HG02884 (cell line): ENCODE results near the gene TIMM50.
A peak's percentile ranks its signal among the peaks of the same experiment; 100 is the strongest.
"Not testable (repeated sequence)": the region's sequence is repeated elsewhere in the genome, so short reads cannot be mapped to it uniquely, and the experiment has no call there.

Experiments
- ATAC-seq: cut with Tn5 transposase; IDR thresholded peaks from one replicate; pipeline ENCODE4 v1.9.1; 2021; ENCODE audit warnings: mild to moderate bottlenecking, moderate library complexity; ENCODE audit not compliant: unreplicated experiment

TIMM50 gene

GRCh38 chr19:39480337-39481228 lies at the start of gene TIMM50:
TSS of gene TIMM50 (plus strand) at chr19:39480838. CDS start at chr19:39480854, 16 bp downstream.
- ATAC-seq = peak; percentile 87

DNA sequence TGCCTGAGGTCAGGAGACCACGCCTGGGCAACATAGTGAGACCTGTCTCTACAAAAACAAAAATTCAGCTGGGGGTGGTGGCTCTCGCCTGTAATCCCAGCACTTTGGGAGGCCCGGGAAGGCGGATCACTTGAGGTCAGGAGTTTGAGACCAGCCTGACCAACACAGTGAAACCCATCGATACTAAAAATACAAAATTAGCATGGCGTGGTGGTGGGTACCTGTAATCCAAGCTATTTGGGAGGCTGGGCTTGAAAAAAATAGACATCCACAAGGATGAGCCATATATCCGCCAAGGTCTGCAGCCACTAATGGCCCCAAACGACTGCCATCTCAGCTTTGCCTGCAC lies 48.0 kb upstream of the TIMM50 start:
- no peak for ATAC-seq

GRCh38 chr19:39433480-39434079 lies 47.1 kb upstream of the TIMM50 start:
- no peak for ATAC-seq

DNA sequence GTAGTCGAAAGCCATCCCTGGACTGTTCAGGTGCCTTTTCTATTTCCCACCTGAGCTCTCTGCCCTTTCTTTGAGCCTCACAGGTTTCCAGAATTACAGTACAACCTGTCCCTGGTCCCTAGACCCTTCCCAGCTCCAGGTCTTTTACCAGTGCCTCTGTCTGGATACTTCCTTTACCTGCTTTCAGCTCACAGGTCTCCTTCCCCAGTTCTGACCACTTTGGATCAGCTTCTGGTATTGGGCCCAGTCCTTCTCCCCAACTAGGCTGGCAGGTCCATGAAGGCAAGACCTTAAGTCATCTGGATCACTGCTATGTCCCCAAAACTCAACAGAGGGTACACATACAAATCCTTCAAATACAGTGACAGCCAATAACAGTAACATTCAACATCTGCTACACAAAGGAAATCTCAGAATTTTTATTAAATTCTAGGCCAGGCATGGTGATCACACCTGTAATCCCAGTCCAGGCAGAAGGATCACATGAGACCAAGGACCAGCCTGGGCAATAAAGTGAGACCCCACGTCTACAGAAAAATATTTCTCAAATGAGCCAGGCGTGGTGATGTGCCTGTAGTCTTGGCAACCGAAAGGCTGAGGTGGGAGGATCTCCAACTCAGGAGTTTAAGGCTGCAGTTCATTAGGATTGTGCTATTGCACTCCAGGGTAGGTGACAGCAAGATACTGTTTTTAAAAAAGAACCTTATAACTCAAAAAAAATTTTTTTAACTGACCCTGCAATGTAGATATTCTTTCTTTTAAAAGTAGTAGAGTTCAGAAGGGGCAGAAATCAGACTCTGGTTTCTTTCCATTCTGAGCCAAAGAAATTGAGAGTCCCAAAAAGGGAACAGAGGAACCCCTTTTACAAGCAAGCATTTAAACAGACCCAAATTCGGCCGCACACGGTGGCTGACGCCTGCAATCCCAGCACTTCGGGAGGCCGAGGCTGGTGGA lies 46.2 kb upstream of the TIMM50 start:
- ATAC-seq = no peak

GRCh38 chr19:39435499-39436349 lies 44.9 kb upstream of the TIMM50 start, which contains the start of gene RPS16:
TSS of gene RPS16 (minus strand) at chr19:39435949. CDS start at chr19:39435895, 54 bp downstream.
- ATAC-seq = peak; percentile 59

DNA sequence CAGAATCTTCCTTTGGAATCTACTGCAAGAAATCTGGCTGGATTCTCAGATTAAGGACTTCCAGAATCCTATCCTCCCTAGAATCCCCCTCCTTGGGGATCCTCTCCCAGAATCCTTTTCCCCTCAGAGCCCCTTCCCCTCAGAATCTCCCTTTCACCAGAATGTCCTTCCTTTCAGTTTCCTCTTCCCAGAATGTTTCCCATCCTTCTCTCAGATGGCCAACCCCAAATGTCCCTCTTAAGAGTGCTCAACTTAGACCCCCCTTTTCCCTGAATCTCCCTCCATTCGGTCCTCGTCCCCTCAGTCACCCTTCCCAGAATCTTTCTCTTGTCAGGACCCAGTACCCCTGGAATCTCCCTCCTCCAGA lies 44.3 kb upstream of the TIMM50 start:
- no peak for ATAC-seq

GRCh38 chr19:39438270-39438934 lies 42.2 kb upstream of the TIMM50 start:
- no peak for ATAC-seq

DNA sequence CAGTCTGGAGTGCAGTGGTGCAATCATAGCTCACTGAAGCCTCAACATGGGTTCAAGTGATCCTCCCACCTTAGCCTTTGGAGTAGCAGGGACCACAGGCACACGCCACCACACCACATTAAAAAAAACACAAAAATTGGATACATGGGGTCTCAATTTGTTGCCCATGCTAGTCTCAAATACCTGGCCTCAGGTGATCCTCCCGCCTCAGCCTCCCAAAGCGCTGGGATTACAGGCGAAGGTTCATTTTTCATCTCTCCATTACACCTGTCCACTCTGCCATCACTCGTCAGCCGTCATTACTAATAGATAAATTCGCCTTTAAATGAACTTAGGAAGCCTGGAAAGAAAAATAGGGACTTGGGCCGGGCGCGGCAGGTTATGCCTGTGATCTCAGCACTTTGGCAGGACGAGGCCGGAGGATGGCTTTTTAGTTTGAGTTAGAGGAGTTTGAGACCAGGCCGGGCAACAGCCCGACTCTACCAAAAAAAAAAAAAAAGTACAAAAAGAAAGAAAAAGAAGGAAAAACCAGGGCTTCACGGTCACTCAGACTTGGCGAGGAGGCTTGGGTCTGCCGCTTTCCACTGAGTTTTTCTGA lies 35.9 kb upstream of the TIMM50 start:
- no peak for ATAC-seq

- peak; percentile 71 for ATAC-seq
Observed at GRCh38 chr19:39445196-39446111, 35.2 kb upstream of the TIMM50 start, which contains the start of gene SUPT5H. TSS of gene SUPT5H (plus strand) at chr19:39445582. CDS start at chr19:39445891, 309 bp downstream.

DNA sequence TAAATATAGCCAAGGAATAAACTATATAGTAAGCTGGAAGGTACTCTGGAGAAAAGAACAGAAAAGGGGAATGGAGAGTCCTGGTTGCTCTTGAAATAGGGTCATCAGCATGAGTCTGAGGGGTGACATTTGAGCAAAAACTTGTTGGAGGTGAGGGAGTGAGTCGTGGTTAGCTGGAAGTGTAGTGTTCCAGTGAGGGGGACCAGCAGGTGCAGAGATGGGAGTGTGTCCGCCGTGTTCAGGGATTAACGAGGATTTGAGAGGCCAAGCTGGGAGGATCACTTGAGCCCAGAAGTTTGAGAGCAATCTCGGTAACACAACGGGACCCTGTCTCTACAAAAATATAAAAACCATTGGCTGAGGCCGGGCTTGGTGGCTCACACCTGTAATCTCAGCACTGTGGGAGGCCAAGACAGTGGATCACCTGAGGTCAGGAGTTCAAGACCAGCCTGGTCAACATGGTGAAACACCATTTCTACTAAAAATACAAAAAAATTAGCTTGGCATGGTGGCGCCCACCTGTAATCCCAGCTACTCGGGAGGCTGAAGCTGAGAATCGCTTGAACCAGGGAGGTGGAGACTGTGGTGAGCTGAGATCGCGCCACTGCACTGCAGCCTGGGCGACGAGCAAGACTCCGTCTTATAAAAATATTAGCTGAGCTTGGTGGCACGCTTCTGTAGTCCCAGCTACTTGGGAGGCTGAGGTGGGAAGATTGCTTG lies 34.1 kb upstream of the TIMM50 start:
- no peak for ATAC-seq

- ATAC-seq = no peak
Observed at GRCh38 chr19:39448271-39448670, 32.4 kb upstream of the TIMM50 start.

GRCh38 chr19:39449116-39449797 lies 31.4 kb upstream of the TIMM50 start:
- ATAC-seq = no peak

DNA sequence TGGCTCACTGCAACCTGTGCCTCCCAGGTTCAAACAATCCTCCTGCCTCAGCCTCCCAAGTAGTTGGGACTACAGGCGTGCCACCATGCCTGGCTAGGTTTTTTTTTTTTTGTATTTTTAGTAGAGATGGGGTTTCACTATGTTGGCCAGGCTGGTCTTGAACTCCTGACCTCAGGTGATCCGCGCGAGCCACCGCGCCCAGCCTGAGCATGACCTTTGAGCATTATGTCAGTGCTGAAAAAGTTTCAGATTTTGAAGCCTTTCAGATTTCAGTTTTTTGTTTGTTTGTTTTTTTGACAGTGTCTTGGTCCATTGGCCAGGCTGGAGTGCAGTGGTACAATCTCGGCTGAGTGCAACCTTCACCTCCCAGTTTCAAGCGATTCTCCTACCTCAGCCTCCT lies 29.4 kb upstream of the TIMM50 start:
- not testable (repeated sequence) for ATAC-seq

DNA sequence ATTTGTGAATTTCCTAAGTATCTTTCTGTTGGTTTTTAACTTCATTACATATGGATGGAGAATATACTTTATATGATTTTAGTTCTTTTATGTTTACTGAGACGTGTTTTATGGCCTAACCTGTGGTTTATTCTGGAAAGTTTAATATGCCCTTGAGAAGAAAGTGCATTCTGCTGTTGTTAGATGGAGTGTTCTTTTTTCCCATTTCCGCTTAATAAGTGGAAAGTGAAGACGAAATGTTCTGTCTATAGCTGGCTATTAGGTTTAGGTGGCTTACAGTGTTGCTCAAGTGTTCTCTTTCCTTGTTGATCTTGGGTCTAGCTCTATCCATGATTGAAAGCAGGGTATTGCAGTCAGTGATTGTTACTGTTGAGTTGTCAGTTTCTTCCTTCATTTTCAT lies 17.2 kb upstream of the TIMM50 start:
- no peak for ATAC-seq

DNA sequence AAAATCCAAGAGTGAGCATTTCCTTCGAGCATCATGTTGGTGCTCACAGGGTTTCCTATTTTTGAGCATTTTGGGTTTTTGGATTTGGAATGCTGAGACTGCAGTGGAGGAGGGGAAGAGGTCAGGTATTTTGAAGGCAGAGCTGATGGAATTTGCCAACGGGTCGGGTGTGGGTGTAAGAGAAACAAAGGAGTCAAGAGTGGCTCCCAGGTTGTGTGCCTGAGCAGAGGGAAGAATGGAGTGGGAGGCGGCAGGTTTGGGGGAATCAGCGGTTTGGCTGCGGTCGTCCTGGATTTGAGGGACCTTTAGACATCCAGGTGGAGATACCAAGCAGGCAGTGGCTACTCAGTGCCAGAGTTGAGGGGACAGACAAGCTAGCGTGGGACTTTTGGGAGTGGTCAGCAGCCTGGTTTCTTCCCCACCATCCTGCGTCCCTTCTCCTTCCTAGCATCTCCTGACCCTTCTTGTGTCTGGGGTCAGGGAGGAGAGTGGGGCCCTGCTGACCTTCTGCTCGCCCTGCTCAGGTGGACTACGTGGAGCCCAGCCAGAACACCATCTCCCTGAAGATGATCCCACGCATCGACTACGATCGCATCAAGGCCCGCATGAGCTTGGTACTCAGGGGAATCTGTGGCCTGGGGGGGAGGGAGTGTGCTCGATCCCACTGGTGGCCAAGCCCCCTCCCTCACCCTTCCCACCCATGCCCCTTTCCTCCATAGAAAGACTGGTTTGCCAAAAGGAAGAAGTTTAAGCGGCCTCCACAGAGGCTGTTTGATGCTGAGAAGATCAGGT lies 14.5 kb upstream of the TIMM50 start:
- no peak for ATAC-seq

DNA sequence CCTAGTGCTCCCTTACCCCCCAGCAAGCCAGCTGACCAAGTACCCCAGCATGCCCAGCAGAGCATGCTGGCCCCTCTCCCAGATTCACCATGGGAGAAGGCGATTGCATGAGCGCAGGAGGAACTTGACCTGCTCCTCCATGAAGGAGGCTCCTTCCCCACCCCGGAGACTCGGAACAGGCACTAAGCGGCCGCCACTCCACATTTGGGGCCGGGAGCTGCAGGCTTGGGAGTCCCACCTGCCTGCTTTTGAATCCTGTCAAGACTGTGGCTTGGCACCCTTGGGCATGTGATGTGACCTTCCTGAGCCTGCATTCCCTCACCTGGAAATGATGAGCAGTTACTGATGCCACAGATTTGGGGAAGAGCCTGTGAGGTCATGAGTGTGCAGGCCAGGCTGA lies 12.7 kb upstream of the TIMM50 start:
- ATAC-seq = no peak
